ENCODE data around the gene CYP3A5.

- no peak for TF ChIP-seq POLR2A (IDR thresholded peaks at IDR 0.05)
- no peak for TF ChIP-seq CTCF (IDR thresholded peaks at IDR 0.05)
These were observed 13.8 kb upstream of the CYP3A5 start for GRCh38 chr7:99693427-99694200.
